HFFc6 (cell line): ENCODE measurements around the gene LAMC2. TPM values are rescaled to one million over a fixed set of nuclear protein-coding genes. Genes with fewer than 3 reads are reported as not detected.
A peak's percentile ranks its signal among the peaks of the same experiment; 100 is the strongest.

Experiments used
- DNase-seq: peaks from one replicate; pipeline ENCODE4 v3.0.0-alpha.2; 2018
- H3K27ac Mint-ChIP-seq: 2 replicates; pipeline ENCODE4 v1.8.0; 2020; ENCODE audit warnings: mild to moderate bottlenecking, mixed read lengths
- H3K27me3 Mint-ChIP-seq: 2 replicates; pipeline ENCODE4 v1.8.0; 2021; ENCODE audit warnings: mild to moderate bottlenecking, moderate library complexity, mixed read lengths; ENCODE audit not compliant: insufficient read depth
- H3K36me3 Mint-ChIP-seq: 2 replicates; pipeline ENCODE4 v1.8.0; 2021; ENCODE audit warnings: low read depth, mixed read lengths
- H3K4me1 Mint-ChIP-seq: 2 replicates; pipeline ENCODE4 v1.8.0; 2020; ENCODE audit warnings: low read depth, mixed read lengths
- H3K4me3 Mint-ChIP-seq: 2 replicates; pipeline ENCODE4 v1.8.0; 2020; ENCODE audit warnings: mild to moderate bottlenecking, moderate library complexity, mixed read lengths
- H3K9me3 Mint-ChIP-seq: 2 replicates; pipeline ENCODE4 v1.8.0; 2020; ENCODE audit warnings: mild to moderate bottlenecking, mixed read lengths
- CTCF ChIP-seq: fragments of 200-600 bp; sonication (generic); IDR thresholded peaks from 2 replicates; pipeline ENCODE4 v1.5.0; 2021; ENCODE audit warnings: antibody characterized with exemption, mild to moderate bottlenecking
- total RNA-seq, 6 experiments: library from RNA; stranded (reverse); fragmentation: NEBNext Ultra II Directional; extraction: Animal tissue kit (Norgen Biotek cat#: 25700); gene quantifications; 2 replicates in 1 of 6; 3 replicates in 5 of 6; pipeline ENCODE4 v1.2.3, GENCODE V29; 2021

The LAMC2 gene
- total RNA-seq, 6 experiments from 2014 or later: 1.5 to 2.3 (median 1.7) TPM

GRCh38 chr1:183235503-183235902 lies 49.4 kb downstream of the LAMC2 start:
- H3K27me3 Mint-ChIP-seq: no peaks in the 10 kb centered on the region; the same call in 1 of the 2 replicates
- H3K36me3 Mint-ChIP-seq: peaks cover 23% of the 10 kb centered on the region
- peak overlapping the region; percentile 76 for H3K4me3 Mint-ChIP-seq
- no peak for DNase-seq
- peaks cover 93% of the 10 kb centered on the region for H3K4me1 Mint-ChIP-seq
- TF ChIP-seq CTCF: no peak
- H3K27ac Mint-ChIP-seq: peak overlapping the region; percentile 85
- no peaks in the 10 kb centered on the region for H3K9me3 Mint-ChIP-seq

GRCh38 chr1:183236158-183236725 lies 50.2 kb downstream of the LAMC2 start:
- DNase-seq: no peak
- no peaks in the 10 kb centered on the region for H3K9me3 Mint-ChIP-seq
- H3K27ac Mint-ChIP-seq: peak overlapping the region; percentile 85
- peaks cover 93% of the 10 kb centered on the region for H3K4me1 Mint-ChIP-seq
- no peaks in the 10 kb centered on the region; the same call in 1 of the 2 replicates for H3K27me3 Mint-ChIP-seq
- no peak for TF ChIP-seq CTCF
- H3K4me3 Mint-ChIP-seq: no peak overlapping the region
- peaks cover 25% of the 10 kb centered on the region for H3K36me3 Mint-ChIP-seq

- DNase-seq: no peak
- peak overlapping the region; percentile 83 for H3K27ac Mint-ChIP-seq
Measured at GRCh38 chr1:183237046-183237445, 51.0 kb downstream of the LAMC2 start.

GRCh38 chr1:183238071-183238470 lies 52.0 kb downstream of the LAMC2 start:
- H3K4me1 Mint-ChIP-seq: peaks cover 97% of the 10 kb centered on the region

More at GRCh38 chr1:183237046-183237445, 51.0 kb downstream of the LAMC2 start:
- Mint-ChIP-seq H3K4me1 (peaks cover 95% of the 10 kb centered on the region), H3K4me3 (no peak overlapping the region), H3K9me3 (no peaks in the 10 kb centered on the region), H3K36me3 (peaks cover 25% of the 10 kb centered on the region), H3K27me3 (no peaks in the 10 kb centered on the region; the same call in 1 of the 2 replicates)
- no peak for TF ChIP-seq CTCF

GRCh38 chr1:183239220-183239742 lies 53.2 kb downstream of the LAMC2 start:
- DNase-seq: no peak
- Mint-ChIP-seq H3K9me3 (no peaks in the 10 kb centered on the region), H3K27ac (peak overlapping the region; percentile 83), H3K36me3 (peaks cover 31% of the 10 kb centered on the region), H3K27me3 (no peaks in the 10 kb centered on the region; the same call in 1 of the 2 replicates), H3K4me1 (peaks cover 99% of the 10 kb centered on the region), H3K4me3 (no peak overlapping the region)
- peak; percentile 43 for TF ChIP-seq CTCF

More at GRCh38 chr1:183238071-183238470, 52.0 kb downstream of the LAMC2 start:
- peaks cover 25% of the 10 kb centered on the region for H3K36me3 Mint-ChIP-seq
- H3K9me3 Mint-ChIP-seq: no peaks in the 10 kb centered on the region
- H3K4me3 Mint-ChIP-seq: no peak overlapping the region
- H3K27ac Mint-ChIP-seq: peak overlapping the region; percentile 83
- TF ChIP-seq CTCF: no peak
- H3K27me3 Mint-ChIP-seq: no peaks in the 10 kb centered on the region; the same call in 1 of the 2 replicates
- peak; percentile 85 for DNase-seq
